H9 (cell line): ENCODE data around the gene RPL15. TPM values are rescaled to one million over a fixed set of nuclear protein-coding genes. Genes with fewer than 3 reads are reported as not detected.

ENCODE experiments used
- DNase-seq: peaks from one replicate; pipeline ENCODE4 v3.0.0-alpha.2; 2017
- H2AFZ ChIP-seq: one replicate; pipeline ENCODE4 v1.6.1; 2013; ENCODE audit warnings: mild to moderate bottlenecking, low read length, control low read depth, moderate library complexity
- H2AK5ac ChIP-seq: 2 replicates; pipeline ENCODE4 v1.6.1; 2013; ENCODE audit warnings: low read length, control low read depth, mixed read lengths; ENCODE audit not compliant: insufficient read length
- H2BK120ac ChIP-seq: one replicate; pipeline ENCODE4 v1.6.1; 2013; ENCODE audit warnings: low read depth, mild to moderate bottlenecking, low read length, control low read depth, inconsistent platforms; ENCODE audit not compliant: poor library complexity, severe bottlenecking
- H2BK12ac ChIP-seq: 2 replicates; pipeline ENCODE4 v1.6.1; 2013; ENCODE audit warnings: low read length, control low read depth, mixed read lengths, low read depth; ENCODE audit not compliant: insufficient read length
- H2BK15ac ChIP-seq: 2 replicates; pipeline ENCODE4 v1.6.1; 2013; ENCODE audit warnings: low read depth, low read length, control low read depth
- H2BK20ac ChIP-seq: one replicate; pipeline ENCODE4 v1.6.1; 2013; ENCODE audit warnings: low read depth, mild to moderate bottlenecking, low read length, control low read depth, inconsistent platforms; ENCODE audit not compliant: poor library complexity, severe bottlenecking
- H2BK5ac ChIP-seq: 2 replicates; pipeline ENCODE4 v1.6.1; 2013; ENCODE audit warnings: low read length, control low read depth, mixed read lengths; ENCODE audit not compliant: insufficient read length
- H3K14ac ChIP-seq: 2 replicates; pipeline ENCODE4 v1.6.1; 2013; ENCODE audit warnings: low read length, control low read depth; ENCODE audit not compliant: insufficient read depth
- H3K18ac ChIP-seq: 2 replicates; pipeline ENCODE4 v1.6.1; 2013; ENCODE audit warnings: low read depth, mild to moderate bottlenecking, mixed read lengths, low read length, control low read depth; ENCODE audit not compliant: insufficient read length
- H3K23ac ChIP-seq: 2 replicates; pipeline ENCODE4 v1.6.1; 2013; ENCODE audit warnings: low read length, control low read depth, mixed read lengths, low read depth; ENCODE audit not compliant: insufficient read length
- H3K23me2 ChIP-seq: 2 replicates; pipeline ENCODE4 v1.6.1; 2013; ENCODE audit warnings: low read depth, mild to moderate bottlenecking, mixed read lengths, low read length, control low read depth; ENCODE audit not compliant: insufficient read length, poor library complexity, severe bottlenecking
- H3K27ac ChIP-seq: 2 replicates; pipeline ENCODE4 v1.5.1; 2013; ENCODE audit warnings: low read length, control low read depth, mixed read lengths, low read depth; ENCODE audit not compliant: insufficient read length
- H3K27me3 ChIP-seq: 2 replicates; pipeline ENCODE4 v1.6.1; 2013; ENCODE audit warnings: low read length, control low read depth, inconsistent platforms; ENCODE audit not compliant: insufficient read depth
- H3K4ac ChIP-seq: 2 replicates; pipeline ENCODE4 v1.6.1; 2013; ENCODE audit warnings: low read depth, mild to moderate bottlenecking, control low read depth, inconsistent platforms, low read length, moderate library complexity
- H3K4me1 ChIP-seq: 2 replicates; pipeline ENCODE4 v1.6.1; 2013; ENCODE audit warnings: low read length, control low read depth, inconsistent platforms; ENCODE audit not compliant: insufficient read depth
- H3K4me2 ChIP-seq: 2 replicates; pipeline ENCODE4 v1.6.1; 2013; ENCODE audit warnings: low read length, control low read depth, mixed read lengths; ENCODE audit not compliant: insufficient read length, insufficient read depth
- H3K56ac ChIP-seq: 2 replicates; pipeline ENCODE4 v1.6.1; 2013; ENCODE audit warnings: low read depth, mild to moderate bottlenecking, mixed read lengths, low read length, control low read depth; ENCODE audit not compliant: insufficient read length
- H3K79me1 ChIP-seq: 2 replicates; pipeline ENCODE4 v1.6.1; 2013; ENCODE audit warnings: low read depth, mild to moderate bottlenecking, moderate library complexity, low read length, control low read depth, inconsistent platforms; ENCODE audit not compliant: insufficient read depth, poor library complexity, severe bottlenecking
- H3K79me2 ChIP-seq: 2 replicates; pipeline ENCODE4 v1.6.1; 2013; ENCODE audit warnings: low read length, control low read depth, inconsistent platforms; ENCODE audit not compliant: insufficient read depth
- H3K9ac ChIP-seq: 2 replicates; pipeline ENCODE4 v1.6.1; 2013; ENCODE audit warnings: low read length, control low read depth, mixed read lengths; ENCODE audit not compliant: insufficient read length; ENCODE audit errors: extremely low read depth
- H3K9me3 ChIP-seq: one replicate; pipeline ENCODE4 v1.6.1; 2013; ENCODE audit warnings: low read depth, low read length, inconsistent platforms; ENCODE audit not compliant: control insufficient read depth
- H3T11ph ChIP-seq: one replicate; pipeline ENCODE4 v1.6.1; 2013; ENCODE audit warnings: mild to moderate bottlenecking, low read length, control low read depth, inconsistent platforms
- H4K20me1 ChIP-seq: one replicate; pipeline ENCODE4 v1.6.1; 2013; ENCODE audit not compliant: control insufficient read depth, insufficient read length, insufficient read depth
- H4K5ac ChIP-seq: 2 replicates; pipeline ENCODE4 v1.6.1; 2013; ENCODE audit warnings: low read depth, mild to moderate bottlenecking, mixed read lengths, low read length, control low read depth; ENCODE audit not compliant: insufficient read length
- H4K8ac ChIP-seq: replicated peaks from 2 replicates; pipeline ENCODE4 v1.6.1; 2013; ENCODE audit warnings: low read length, control low read depth, mixed read lengths, low read depth; ENCODE audit not compliant: insufficient read length
- H4K91ac ChIP-seq: 2 replicates; pipeline ENCODE4 v1.6.1; 2013; ENCODE audit warnings: low read depth, mild to moderate bottlenecking, moderate library complexity, mixed read lengths, low read length, control low read depth; ENCODE audit not compliant: insufficient read length
- H3K27ac Mint-ChIP-seq, 3 experiments: 2 replicates in 2 of 3; 3 replicates in 1 of 3; pipeline ENCODE4 v1.8.0; 2020 to 2021; ENCODE audit warnings: mixed read lengths in 3 of 3, mild to moderate bottlenecking in 1 of 3, moderate library complexity in 1 of 3
- H3K27me3 Mint-ChIP-seq: 2 replicates; pipeline ENCODE4 v1.8.0; 2021; ENCODE audit warnings: low read depth, mild to moderate bottlenecking, moderate library complexity, mixed read lengths
- H3K36me3 Mint-ChIP-seq, 3 experiments: 2 replicates in 2 of 3; 3 replicates in 1 of 3; pipeline ENCODE4 v1.8.0; 2020 to 2021; ENCODE audit warnings: low read depth in 3 of 3, mixed read lengths in 3 of 3; ENCODE audit not compliant: insufficient read depth in 1 of 3
- H3K4me1 Mint-ChIP-seq, 2 experiments: 2 replicates each; pipeline ENCODE4 v1.8.0; 2020; ENCODE audit warnings: mixed read lengths in 2 of 2
- H3K4me3 Mint-ChIP-seq, 2 experiments: 2 replicates in 1 of 2; 3 replicates in 1 of 2; pipeline ENCODE4 v1.8.0; 2020 to 2021; ENCODE audit warnings: mild to moderate bottlenecking in 2 of 2, mixed read lengths in 2 of 2, moderate library complexity in 1 of 2
- H3K9me3 Mint-ChIP-seq, 2 experiments: 2 replicates in 1 of 2; 3 replicates in 1 of 2; pipeline ENCODE4 v1.8.0; 2020; ENCODE audit warnings: mild to moderate bottlenecking in 2 of 2, mixed read lengths in 2 of 2, moderate library complexity in 1 of 2
- CTCF ChIP-seq: fragments of 200-600 bp; sonication (generic); conservative IDR thresholded peaks from 3 replicates; pipeline ENCODE4 v1.8.0; 2021; ENCODE audit warnings: antibody characterized with exemption, mild to moderate bottlenecking
- WGBS: extraction: QIAGEN DNeasy Blood & Tissue Kit; methylation state at CpG from one replicate; pipeline ENCODE4 v1.1.7; 2013; ENCODE audit warnings: missing lambda C conversion rate, low lambda C conversion rate, mixed read lengths; ENCODE audit not compliant: insufficient read length; ENCODE audit errors: extremely low coverage; 5-methylcytosine and 5-hydroxymethylcytosine counted together
- total RNA-seq: library from RNA; stranded (reverse); gene quantifications from 2 replicates; pipeline ENCODE4 v1.2.1, GENCODE V29; 2021

The RPL15 gene
- total RNA-seq, 1 experiment from 2014 or later, result 2,794 TPM

GRCh38 chr3:23926736-23927135 lies 9.8 kb downstream of the RPL15 start:
- Histone ChIP-seq H2BK5ac (no peak overlapping the region), H4K20me1 (no peaks in the 10 kb centered on the region), H3K79me2 (no peaks in the 10 kb centered on the region), H2AFZ (no peak overlapping the region), H4K8ac (no peak overlapping the region), H3K14ac (no peak overlapping the region), H3K18ac (no peak overlapping the region), H3K79me1 (no peaks in the 10 kb centered on the region), H3K27me3 (no peaks in the 10 kb centered on the region), H2BK12ac (no peak overlapping the region), H2BK20ac (no peak overlapping the region), H3K27ac (no peak overlapping the region), H3K23ac (no peak overlapping the region), H3K4me1 (no peaks in the 10 kb centered on the region; the same call in 1 of the 2 replicates), H2BK120ac (no peak overlapping the region), H2BK15ac (no peak overlapping the region), H3T11ph (no peak overlapping the region), H3K4me2 (no peak overlapping the region), H4K5ac (no peak overlapping the region), H2AK5ac (no peak overlapping the region), H4K91ac (no peak overlapping the region), H3K4ac (no peak overlapping the region), H3K9me3 (no peaks in the 10 kb centered on the region), H3K23me2 (no peaks in the 10 kb centered on the region), H3K9ac (no peak overlapping the region), H3K56ac (no peak overlapping the region)
- Mint-ChIP-seq H3K36me3 (0 out of 7 replicates have a peak, but pooled peaks cover 0 to under 1% (median 0%) of the 10 kb centered on the region in 3 experiments), H3K4me3 (no peak overlapping the region), H3K27me3 (no peaks in the 10 kb centered on the region), H3K27ac (no peak overlapping the region), H3K9me3 (no peaks in the 10 kb centered on the region), H3K4me1 (peaks cover 11 to 12% of the 10 kb centered on the region in 2 experiments)
- WGBS, result no CpG with 5 or more reads among the region's 3 CpGs
- no peak for DNase-seq
- TF ChIP-seq CTCF, result peak; percentile 23; the same call in 2 of the 3 replicates
